ENCODE measurements around the gene CREB5.

CREB5 gene

GRCh38 chr7:28407651-28408050 is 4.7 kb upstream of the CREB5 start:
- DNase-seq (ENCODE audit: low read depth in 2 of 2, low spot score in 1 of 2): no peak

DNA sequence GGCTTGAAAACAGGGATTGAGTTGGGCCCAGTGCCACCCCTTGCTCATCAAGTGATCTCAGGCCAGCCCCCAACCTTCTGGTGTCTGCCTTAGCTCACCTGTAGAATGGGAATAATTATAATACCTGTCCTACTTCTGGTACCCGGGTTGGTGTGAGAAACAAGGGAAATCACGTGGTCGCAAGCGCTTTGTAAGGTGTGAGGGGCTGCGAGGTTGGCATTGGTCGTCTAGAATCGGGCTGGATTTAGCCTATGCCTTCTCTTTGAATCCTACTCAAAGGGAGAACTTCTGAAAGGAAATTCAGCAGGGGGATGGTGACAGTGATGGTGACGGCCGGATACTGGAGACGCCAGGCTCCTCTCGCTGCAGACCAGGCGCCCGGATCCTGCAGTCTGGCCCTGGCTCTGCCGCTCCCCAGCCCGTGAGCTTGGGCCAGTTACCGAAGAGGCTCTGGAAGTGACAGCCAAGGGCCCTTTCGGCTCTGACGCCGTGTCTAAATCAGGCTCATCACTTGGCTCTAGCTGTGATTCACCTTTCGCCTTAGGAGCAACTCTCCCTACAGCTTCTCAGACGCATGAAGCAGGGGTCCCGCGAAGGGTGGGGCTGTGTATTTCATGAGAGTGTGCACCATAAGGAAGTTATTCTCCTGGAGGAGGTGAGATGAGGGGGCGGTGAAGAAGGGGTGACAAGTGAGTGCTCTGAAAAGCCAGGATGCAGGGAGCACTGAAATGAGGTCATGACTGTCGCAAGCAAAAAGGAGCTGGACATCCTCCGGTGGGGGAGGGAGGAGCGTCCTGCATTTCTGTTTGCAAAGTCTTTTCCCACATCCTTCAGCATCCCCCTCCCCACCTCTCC is 4.0 kb upstream of the CREB5 start:
- DNase-seq (ENCODE audit: low read depth in 2 of 2, low spot score in 1 of 2): no peak

GRCh38 chr7:28408960-28409715 is 3.2 kb upstream of the CREB5 start:
- DNase-seq (ENCODE audit: low read depth in 2 of 2, low spot score in 1 of 2): peak; percentile 2 to 11

DNA sequence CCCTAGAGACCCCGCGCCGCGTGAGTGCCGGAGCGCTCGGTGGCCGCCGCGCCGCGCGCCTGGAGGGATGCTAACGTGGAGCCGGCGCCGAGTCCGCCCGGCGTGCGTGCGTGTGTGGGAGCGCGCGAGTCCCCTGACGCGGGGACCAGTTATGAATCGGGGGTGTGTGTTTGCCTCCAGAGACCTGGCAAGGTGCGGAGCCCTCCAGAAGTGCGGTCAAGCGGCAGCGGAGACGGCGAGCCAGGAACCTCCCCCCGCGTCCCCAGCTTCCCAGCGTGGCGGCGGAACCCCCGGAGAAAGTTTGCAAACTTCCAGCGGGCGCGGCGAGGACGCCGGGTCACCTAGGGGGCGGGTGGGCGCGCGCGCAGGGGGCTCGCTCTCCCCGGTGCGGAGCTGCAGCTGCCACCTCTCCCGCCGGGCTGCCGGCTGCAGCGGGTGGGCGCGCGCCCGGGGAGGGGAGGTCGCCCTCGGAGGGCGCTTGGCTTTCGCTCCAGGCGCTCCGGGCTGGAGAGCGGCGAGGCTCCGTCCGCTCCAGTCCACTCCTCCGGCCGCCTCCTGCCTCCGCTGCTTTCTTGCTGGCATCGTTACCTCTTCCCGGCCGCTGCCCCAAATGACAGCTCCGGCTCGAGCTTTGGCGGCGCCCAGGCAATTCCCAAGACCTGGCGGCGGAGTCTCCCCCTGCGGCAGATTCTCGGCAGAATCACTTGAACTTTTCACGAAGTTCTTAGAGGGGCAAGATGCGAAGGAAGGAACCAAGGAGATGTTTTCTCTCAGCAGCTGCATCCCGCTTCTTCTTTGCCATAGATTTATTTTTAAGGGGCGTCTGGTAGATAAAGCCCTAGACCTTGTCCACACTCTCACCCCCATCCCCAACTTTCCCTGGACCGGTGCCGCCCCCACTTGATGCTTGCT is 2.3 kb upstream of the CREB5 start:
- DNase-seq (ENCODE audit: low read depth in 2 of 2, low spot score in 1 of 2): no peak

GRCh38 chr7:28410628-28411531 is 1.4 kb upstream of the CREB5 start:
- DNase-seq (ENCODE audit: low read depth in 2 of 2, low spot score in 1 of 2): no peak

- no peak for DNase-seq (ENCODE audit: low read depth in 2 of 2, low spot score in 1 of 2)
Measured at GRCh38 chr7:28413011-28413410, 693 bp downstream of the CREB5 start.

- no peak for DNase-seq (ENCODE audit: low read depth in 2 of 2, low spot score in 1 of 2)
Measured at GRCh38 chr7:28414453-28414852, 2.1 kb downstream of the CREB5 start.

DNA sequence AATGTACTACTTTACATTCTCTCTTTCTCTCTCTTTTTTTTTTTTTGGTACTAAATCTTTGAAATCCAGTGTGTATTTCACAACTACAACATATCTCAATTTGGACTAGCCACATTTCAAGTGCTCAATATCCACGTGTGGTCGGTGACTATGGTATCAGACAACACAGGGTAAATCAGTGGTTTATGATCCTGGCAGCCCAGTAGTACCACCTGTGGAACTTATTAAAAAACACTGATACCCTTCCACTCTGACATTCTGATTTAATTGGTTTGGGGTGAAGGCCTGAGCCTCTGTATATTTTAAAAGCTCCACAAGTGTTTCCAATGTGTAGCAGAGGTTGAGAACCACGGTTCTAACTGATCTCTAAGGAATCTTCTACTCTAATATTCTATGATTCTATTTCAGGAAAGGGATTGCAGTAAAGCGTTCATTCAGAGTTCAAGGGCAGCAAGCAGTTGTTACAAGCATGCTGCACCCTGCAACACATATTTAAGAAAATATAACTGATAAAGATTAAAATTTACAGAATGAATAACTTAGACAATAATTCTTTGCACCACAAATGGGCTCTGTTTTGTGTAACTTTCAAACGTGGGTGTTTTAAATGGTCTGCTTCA is 5.1 kb downstream of the CREB5 start:
- DNase-seq (ENCODE audit: low read depth in 2 of 2, low spot score in 1 of 2): no peak

- no peak for DNase-seq (ENCODE audit: low read depth in 2 of 2, low spot score in 1 of 2)
Measured at GRCh38 chr7:28418311-28418710, 6.0 kb downstream of the CREB5 start.

- DNase-seq (ENCODE audit: low read depth in 2 of 2, low spot score in 1 of 2): no peak
Measured at GRCh38 chr7:28418966-28419365, 6.6 kb downstream of the CREB5 start.

- no peak for DNase-seq (ENCODE audit: low read depth in 2 of 2, low spot score in 1 of 2)
Measured at GRCh38 chr7:28419716-28420115, 7.4 kb downstream of the CREB5 start.

DNA sequence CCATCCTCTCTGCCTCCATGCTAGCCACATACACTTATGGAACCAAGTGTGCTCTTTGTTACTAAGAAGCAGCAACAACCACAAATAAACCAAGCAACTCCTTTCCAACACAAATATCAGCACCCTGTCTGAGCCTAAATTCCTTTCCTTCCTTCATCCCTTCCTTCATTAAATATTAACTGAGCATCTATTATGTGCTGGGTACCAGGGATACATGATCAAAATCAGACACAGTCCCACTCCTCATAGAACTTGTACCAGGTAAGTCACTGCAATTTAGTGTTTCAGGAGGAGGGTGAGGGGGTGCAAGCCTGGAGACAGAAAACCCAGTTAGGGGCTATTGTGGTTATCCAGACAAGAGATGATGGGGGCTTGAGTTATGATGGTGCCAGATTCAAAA is 10.8 kb downstream of the CREB5 start:
- DNase-seq (ENCODE audit: low read depth in 2 of 2, low spot score in 1 of 2): no peak

DNA sequence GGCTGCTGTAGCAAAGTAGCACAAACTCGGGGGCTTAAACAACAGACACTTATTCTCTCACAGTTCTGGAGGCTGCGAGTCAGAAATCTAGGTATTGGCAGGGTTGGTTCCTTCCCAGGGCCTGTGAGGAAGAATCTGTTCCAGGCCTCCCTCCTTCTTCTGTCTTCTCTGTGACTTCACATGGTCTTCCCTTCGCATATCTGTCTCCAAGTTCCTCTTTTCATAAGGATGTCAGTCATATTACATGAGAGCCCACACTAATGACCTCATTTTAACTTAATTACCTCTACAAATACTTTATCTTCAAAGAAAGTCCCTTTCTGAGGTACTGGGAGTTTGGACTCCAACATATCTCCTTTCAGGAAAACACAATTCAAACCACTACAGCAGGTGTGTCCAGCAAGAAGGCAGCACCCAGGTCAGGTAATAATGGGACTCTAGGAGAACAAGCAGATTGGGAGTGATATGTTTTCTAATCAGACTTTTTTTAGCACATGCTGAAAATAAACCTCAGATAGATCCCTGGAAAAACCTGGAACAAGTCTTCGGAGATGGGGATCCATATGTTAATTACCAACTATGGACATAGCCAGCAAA is 11.7 kb downstream of the CREB5 start:
- DNase-seq (ENCODE audit: low read depth in 2 of 2, low spot score in 1 of 2): no peak

DNA sequence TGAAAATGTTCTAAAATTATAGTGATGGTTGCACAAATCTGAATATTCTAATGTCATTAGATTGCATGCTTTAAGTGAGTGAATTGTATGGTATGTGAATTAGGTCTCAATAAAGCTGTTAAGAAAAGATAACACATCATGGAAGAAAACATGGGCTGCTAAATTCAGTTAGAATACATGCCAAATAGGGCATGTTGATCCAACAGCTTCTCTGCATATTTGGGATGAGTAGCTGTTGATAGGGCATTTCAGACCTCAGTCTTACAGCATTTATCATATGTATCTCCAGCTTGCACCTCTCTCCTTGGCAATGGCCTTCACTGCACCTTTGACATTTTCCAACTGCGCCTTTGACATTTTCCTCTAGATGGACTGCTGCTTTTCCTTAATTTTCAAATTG is 13.2 kb downstream of the CREB5 start:
- no peak for DNase-seq (ENCODE audit: low read depth in 2 of 2, low spot score in 1 of 2)

DNA sequence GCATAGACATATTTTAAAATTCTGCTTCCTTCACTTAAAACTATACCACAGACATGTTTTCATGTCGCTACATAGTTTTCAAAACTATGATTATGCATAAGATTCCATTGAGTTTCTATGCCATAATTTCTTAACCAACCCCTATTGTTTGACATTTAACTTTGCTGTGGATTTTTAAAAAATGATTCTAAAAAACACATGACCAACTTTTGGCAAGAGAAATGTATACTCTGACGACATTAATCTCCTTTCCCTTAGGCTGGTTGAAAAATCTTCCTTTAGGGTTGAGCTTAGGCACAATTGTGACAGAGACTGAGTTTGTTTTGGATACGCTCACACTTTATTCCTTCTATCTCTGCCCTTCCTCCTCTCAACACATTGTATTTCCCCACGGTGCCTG is 14.9 kb downstream of the CREB5 start:
- DNase-seq (ENCODE audit: low read depth in 2 of 2, low spot score in 1 of 2): no peak

DNA sequence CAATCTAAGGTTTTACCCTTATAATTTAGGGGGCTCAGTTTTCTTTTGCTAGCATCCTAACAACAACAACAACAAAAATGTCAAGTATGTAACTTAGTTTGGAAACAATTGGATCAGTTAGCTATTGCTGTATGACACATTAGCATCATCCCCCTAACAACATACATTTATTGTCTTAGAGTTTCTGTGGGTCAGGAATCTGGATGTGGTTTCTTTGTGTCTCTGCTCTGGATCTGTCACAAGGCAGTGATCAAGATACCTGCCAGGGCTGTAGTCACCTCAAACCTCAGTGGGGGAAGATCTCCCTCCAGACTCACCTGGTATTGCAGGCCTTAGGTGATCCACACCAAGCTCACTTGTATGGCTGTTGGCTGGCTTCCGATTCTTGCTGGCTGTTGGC is 18.3 kb downstream of the CREB5 start:
- DNase-seq (ENCODE audit: low read depth in 2 of 2, low spot score in 1 of 2): no peak

DNA sequence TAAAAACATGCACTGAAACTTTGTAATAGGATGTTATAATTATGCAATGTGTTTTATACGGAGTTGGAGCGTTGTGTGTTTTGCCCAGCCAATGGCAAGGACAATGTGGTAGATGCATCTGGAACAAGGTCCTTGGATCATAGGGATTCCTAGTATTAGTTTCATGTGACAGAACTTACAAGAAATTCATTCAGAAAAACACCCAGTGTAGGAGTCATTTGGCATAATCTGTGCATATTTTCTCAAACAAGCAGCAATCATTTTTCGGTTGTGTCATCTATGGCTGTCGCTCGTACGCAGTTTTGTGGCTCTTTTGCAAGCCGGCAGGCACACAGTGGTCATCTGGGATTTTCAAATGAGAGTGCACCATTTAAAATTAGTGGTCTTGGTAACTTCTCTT is 19.8 kb downstream of the CREB5 start:
- DNase-seq (ENCODE audit: low read depth in 2 of 2, low spot score in 1 of 2): no peak

DNA sequence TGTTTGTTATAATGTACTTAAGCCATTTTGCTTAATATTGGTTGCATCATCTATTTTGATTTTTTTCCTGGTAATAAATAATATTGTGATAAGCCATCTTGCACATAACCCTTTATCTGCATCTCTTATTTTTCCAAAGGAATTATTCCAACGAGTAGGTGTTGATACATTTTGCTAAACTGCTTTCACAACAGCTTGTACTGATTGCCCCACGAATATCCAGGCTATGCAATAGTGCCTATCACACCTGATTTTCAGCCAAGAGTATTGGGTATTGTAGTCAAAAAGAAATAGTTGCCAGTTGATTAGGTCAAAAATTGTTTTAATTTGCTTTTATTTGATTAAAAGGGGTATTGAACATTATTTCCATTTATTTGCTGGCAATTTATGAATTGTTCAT is 20.7 kb downstream of the CREB5 start:
- DNase-seq (ENCODE audit: low read depth in 2 of 2, low spot score in 1 of 2): no peak

DNA sequence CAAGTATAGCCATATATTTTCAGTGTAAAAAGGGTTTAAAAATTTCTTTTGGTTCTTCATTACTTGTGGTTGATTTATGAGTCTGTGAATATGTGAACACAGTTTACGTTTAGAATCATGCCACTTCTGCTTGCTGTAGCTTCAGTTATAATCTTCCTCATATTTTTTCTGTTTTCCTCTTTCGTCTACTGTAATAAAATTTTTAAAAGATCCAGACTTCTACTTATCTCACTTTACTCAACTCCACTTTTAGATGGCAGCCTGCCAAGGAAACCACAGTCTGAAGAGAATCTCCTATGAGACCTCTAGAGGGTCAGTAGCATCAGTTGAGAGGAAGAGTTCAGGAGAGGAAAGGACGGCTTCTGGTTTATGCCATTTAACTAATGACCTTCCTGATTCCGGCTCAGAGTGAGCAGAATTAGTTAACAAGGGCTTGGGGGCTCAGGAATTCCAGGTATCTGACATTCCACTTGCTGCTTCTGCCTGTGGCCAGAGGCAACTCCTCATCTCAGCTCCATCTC is 21.4 kb downstream of the CREB5 start:
- no peak for DNase-seq (ENCODE audit: low read depth in 2 of 2, low spot score in 1 of 2)
